Skeletal muscle satellite cell (primary cell): Measurements from ENCODE around the gene ASGR1.

Experiments
- H3K27me3 ChIP-seq: 2 replicates; pipeline ENCODE4 v1.7.0; 2013; ENCODE audit warnings: low read length; ENCODE audit not compliant: control insufficient read depth, insufficient read depth
- H3K36me3 ChIP-seq: 2 replicates; pipeline ENCODE4 v1.7.0; 2013; ENCODE audit warnings: mild to moderate bottlenecking, control low read depth, low read length; ENCODE audit not compliant: insufficient read depth
- H3K4me1 ChIP-seq: 2 replicates; pipeline ENCODE4 v1.7.0; 2013; ENCODE audit warnings: low read length; ENCODE audit not compliant: control insufficient read depth, insufficient read depth
- H3K4me2 ChIP-seq: 2 replicates; pipeline ENCODE4 v1.7.0; 2013; ENCODE audit warnings: mild to moderate bottlenecking, low read length
- H3K4me3 ChIP-seq: 2 replicates; pipeline ENCODE4 v1.7.0; 2013; ENCODE audit warnings: low read length
- H3K9ac ChIP-seq: 2 replicates; pipeline ENCODE4 v1.7.0; 2013; ENCODE audit warnings: mild to moderate bottlenecking, low read depth, low read length, moderate library complexity
- H3K9me3 ChIP-seq: replicated peaks from 2 replicates; pipeline ENCODE4 v1.7.0; 2013; ENCODE audit warnings: mild to moderate bottlenecking, control low read depth, low read length

Gene ASGR1

DNA sequence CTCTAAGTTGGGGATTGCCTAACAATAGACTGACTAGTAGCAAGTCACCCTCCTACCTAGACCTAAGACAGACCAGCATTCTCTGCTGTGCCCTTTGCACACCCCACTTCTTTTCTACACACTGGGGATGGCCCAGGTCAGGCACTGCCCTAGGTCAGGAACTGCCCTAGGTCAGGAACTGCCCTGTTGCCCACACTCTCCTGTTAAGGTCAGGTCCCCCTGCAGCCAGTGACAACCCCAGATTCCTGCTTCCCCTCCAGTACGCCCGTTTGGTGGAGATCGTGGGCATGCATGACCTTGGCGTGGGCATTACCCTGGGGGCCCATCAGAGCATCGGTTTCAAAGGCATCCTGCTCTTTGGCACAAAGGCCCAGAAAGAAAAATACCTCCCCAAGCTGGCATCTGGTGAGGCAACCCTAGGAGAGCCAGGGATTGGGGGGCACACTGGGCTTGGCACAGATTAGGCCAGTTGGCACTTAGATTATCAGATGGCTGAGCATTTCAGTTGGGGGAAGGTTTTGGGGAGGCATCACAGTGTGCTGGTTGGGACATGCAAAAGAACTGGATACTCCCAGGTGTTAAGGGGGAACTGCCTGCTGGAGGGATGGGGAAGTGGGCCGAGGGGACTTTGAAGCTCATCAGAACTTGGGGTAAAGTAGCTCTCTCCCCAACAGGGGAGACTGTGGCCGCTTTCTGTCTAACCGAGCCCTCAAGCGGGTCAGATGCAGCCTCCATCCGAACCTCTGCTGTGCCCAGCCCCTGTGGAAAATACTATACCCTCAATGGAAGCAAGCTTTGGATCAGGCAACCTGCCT lies 42.3 kb upstream of the ASGR1 start:
- Histone ChIP-seq H3K4me2 (peak overlapping the region; percentile 90), H3K9ac (peak overlapping the region; percentile 93), H3K27me3 (no peaks in the 10 kb centered on the region), H3K36me3 (peaks cover 40% of the 10 kb centered on the region), H3K4me1 (peaks cover 36% of the 10 kb centered on the region), H3K9me3 (no peaks in the 10 kb centered on the region), H3K4me3 (peak overlapping the region; percentile 95)

DNA sequence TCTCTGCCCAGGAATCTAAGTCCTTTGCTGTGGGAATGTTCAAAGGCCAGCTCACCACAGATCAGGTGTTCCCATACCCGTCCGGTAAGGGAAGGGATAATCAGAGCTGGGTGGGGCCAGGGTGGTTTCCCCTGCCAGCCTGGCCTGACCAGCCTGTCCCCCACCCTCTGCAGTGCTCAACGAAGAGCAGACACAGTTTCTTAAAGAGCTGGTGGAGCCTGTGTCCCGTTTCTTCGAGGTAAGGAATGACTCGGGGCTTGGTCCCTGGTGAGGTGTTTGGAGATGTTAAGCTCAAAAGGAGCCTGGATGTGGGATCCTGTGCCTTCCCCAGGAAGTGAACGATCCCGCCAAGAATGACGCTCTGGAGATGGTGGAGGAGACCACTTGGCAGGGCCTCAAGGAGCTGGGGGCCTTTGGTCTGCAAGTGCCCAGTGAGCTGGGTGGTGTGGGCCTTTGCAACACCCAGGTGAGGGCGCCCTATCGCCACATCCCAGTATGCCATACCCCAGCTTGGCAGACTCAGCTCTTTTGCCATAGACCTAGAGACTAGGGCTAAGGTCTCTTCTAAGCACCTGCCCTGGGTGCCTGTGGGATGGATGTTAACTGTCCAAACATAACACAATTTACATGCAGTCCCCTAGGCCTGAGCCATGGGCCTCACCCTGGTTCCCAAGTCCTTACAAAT lies 41.6 kb upstream of the ASGR1 start:
- peak overlapping the region; percentile 93 for H3K9ac ChIP-seq
- H3K4me3 ChIP-seq = peak overlapping the region; percentile 95
- H3K36me3 ChIP-seq = peaks cover 39% of the 10 kb centered on the region
- H3K9me3 ChIP-seq = no peaks in the 10 kb centered on the region
- peak overlapping the region; percentile 90 for H3K4me2 ChIP-seq
- H3K27me3 ChIP-seq = no peaks in the 10 kb centered on the region
- peaks cover 43% of the 10 kb centered on the region for H3K4me1 ChIP-seq

DNA sequence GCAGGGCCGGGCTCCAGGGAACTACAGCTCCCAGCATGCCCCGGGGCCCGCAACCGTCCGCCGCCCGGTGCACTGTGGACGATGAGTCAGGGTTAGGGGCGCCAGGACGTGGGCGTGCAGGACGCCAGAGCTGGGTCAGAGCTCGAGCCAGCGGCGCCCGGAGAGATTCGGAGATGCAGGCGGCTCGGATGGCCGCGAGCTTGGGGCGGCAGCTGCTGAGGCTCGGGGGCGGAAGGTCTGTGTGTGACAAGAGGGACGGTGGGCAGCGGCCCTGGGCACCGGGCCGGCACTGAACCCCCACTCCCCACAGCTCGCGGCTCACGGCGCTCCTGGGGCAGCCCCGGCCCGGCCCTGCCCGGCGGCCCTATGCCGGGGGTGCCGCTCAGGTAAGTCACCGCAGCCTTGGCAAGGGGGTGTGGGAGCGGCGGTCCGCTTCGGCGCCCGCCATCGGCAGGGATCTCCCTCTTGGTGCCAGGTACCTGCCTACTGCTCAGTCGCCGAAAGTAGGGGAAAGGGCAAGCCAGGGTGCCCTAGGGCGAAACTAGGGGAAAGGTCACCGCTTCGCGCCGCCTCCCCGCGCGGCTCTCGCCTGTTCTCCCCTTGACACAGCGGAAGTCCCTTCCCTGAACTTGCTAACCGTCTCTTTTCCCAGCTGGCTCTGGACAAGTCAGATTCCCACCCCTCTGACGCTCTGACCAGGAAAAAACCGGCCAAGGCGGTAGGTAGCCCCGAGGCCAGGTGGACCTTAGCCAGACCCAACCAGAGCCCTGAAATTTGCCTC lies 40.8 kb upstream of the ASGR1 start, which contains the start of the genes ACADVL and DLG4:
Gene ACADVL (plus strand): TSS at position 127 of the 781 bp plus-strand sequence. CDS start 47 bp downstream, at position 174.
Gene DLG4 (minus strand): TSS at position 25 of the 781 bp plus-strand sequence.
- Histone ChIP-seq H3K9ac (peak within 1 kb of the TSS; percentile 93), H3K4me1 (peaks cover 49% of the 10 kb centered on the region), H3K9me3 (no peaks in the 10 kb centered on the region), H3K4me3 (peak within 1 kb of the TSS; percentile 95), H3K27me3 (no peaks in the 10 kb centered on the region), H3K4me2 (peak within 1 kb of the TSS; percentile 90), H3K36me3 (peaks cover 38% of the 10 kb centered on the region)

DNA sequence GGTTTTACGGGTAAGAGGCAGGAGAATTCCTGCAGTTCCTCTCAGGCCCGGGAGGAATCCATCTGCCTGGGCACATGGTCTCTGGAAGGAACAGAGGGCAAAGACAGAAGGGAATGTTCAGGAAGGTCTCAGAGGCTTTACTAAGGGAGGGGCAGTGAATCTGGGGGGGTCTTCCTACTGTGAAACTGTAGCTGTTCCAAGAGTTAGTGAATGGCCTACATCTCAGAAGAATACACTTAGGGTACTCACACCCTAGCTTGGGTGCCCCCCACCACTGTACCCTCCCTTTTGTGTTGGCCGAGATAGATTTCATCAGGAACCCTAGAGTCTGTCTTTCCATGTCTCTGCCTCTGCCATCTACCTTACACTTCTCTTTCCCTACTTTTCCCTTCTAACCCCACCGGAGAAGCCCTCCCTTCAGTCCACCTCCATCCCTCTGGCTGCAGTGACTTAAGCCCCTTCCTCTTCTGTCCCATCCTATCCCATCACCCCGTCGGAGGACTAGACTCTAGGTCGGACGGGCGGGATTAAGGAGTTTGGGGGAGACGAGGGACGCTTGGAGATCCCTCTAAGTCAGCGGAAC lies 40.1 kb upstream of the ASGR1 start:
- H3K36me3 ChIP-seq = peaks cover 33% of the 10 kb centered on the region
- H3K9me3 ChIP-seq = no peaks in the 10 kb centered on the region
- H3K9ac ChIP-seq = peak overlapping the region; percentile 93
- peaks cover 52% of the 10 kb centered on the region for H3K4me1 ChIP-seq
- peak overlapping the region; percentile 90 for H3K4me2 ChIP-seq
- H3K4me3 ChIP-seq = peak overlapping the region; percentile 95
- no peaks in the 10 kb centered on the region for H3K27me3 ChIP-seq

DNA sequence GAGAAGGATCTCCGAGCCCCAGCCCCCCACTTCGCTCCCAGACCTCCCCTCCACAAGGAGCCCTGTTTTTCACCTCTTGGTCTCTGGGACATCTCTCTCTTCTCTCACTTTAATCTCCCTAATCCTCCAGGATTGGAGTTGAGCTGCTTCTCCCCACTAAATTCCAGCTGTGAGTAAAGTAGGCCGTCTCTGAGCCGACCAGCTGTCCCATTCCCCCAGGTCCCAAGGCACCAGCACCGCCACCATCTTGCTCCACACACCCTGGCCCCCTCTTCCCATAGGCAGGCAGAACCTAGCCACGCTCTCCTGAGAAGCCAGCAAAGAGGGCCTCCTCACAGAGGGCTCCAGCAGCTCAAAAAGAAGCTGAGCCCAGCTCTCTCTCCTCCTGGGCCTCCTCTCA lies 39.6 kb upstream of the ASGR1 start:
- H3K27me3 ChIP-seq = no peaks in the 10 kb centered on the region
- H3K4me3 ChIP-seq = no peak overlapping the region
- H3K9me3 ChIP-seq = no peaks in the 10 kb centered on the region
- peaks cover 27% of the 10 kb centered on the region for H3K36me3 ChIP-seq
- H3K9ac ChIP-seq = no peak overlapping the region
- H3K4me1 ChIP-seq = peaks cover 57% of the 10 kb centered on the region
- peak overlapping the region; percentile 90 for H3K4me2 ChIP-seq

DNA sequence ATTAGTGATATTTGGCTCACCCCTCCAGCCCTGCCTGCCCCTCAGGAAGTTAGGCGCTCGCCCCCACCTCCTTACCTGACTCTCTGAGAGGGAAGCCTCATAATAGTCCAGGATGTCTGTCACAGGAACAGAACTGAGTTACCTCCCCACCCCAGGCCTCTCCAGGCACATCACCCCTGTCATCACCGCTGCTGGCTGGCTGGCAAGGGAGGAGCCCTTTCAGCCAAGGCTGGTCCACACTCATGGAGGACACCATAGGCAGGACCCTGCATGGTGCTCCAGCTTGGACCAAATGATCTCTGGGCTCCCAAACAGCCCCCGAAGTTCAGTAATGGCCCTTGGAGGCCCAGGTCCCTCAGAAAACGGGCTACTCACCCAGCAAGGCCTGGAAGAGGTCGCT lies 39.0 kb upstream of the ASGR1 start:
- Histone ChIP-seq H3K27me3 (no peaks in the 10 kb centered on the region), H3K9me3 (no peaks in the 10 kb centered on the region), H3K4me3 (peak overlapping the region; percentile 66), H3K9ac (peak overlapping the region; percentile 73), H3K4me1 (peaks cover 60% of the 10 kb centered on the region), H3K4me2 (peak overlapping the region; percentile 78), H3K36me3 (peaks cover 22% of the 10 kb centered on the region)

DNA sequence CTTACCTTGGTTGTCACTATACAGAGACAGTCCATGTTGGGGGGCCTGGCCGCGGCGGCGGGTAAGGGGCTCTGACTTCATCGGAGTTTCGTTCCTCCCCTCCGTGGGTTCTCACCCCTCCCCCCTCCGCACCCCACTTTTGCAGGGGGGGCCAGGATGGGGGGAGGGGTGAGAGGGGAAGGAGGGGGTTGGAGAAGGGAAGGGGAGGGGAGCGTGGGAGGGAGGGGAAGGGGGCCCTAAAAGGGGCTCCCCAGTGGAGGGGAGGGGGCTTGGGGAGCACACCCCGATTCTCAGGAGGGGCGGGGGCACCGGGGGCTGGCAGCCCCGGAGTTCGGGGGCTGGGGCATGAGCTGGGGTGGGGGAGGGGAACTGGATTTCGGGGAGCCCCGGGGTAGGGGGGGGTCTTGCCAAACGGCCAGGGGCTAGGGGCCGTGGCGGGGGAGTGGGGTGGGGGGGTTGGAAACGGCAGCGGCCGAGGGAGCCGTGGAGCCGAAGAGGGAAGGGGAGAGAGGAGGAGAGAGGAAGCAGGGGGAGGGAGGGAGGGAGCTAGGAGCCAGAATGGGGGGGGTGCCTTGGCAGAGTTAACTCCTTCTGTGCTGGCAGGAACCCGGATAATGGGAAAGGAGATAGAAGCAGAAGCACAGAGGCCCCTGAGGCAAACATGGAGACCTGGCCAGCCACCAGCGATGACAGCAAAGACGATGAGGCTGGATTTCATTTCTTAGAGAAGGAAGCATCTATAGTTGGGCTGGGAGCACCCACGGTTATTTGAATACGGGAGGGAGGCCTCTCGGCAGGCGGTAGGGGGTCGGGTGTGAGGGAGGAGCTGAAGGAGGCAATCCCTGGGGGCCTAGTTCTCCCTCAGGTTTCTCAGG lies 38.2 kb upstream of the ASGR1 start:
- Histone ChIP-seq H3K4me2 (peak overlapping the region; percentile 88), H3K4me3 (peak overlapping the region; percentile 72), H3K4me1 (peaks cover 60% of the 10 kb centered on the region), H3K27me3 (no peaks in the 10 kb centered on the region), H3K9ac (peak overlapping the region; percentile 74), H3K9me3 (no peaks in the 10 kb centered on the region), H3K36me3 (peaks cover 13% of the 10 kb centered on the region)

DNA sequence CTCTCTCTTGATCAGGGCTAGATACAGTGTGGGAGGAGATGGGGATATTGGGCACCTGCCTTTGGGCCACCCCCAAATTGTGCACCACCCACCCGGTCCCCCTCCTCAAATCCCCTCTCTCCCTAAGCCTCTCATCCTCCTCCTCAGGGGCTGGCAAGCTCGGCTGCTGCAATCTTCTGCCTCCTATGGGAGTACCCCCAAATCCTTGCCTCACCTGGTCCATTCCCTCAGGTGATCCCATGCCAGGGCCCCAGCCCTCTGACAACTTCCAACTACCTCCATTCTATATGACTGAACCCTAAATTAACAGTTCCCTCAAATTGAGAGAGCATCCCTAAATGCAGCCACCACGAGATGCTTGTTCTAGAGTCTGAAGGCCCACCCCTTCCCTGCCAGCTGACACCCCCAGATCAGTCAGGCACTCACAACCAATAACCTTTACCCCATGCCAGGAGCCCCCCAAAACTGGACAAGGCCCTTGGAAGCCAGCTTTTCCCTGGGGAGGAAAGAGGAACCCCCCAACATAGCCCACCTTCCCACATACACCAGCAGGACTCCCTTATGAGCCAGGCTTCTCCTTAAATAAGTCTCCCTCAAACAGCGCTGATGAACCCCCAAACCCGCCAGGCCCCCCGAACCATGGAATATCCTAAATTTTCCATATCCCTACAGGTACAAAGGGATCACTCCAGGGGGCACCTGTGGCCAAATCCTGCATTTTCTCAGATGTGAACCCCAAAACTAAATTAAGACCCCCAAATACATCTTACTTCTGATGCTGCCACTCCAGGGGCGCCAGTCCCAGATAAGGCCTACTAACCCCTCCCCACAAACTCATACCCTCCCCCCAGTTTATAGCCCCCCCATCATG lies 37.3 kb upstream of the ASGR1 start:
- Histone ChIP-seq H3K36me3 (peaks cover 5% of the 10 kb centered on the region), H3K9ac (peak overlapping the region; percentile 74), H3K4me1 (peaks cover 57% of the 10 kb centered on the region), H3K4me3 (peak overlapping the region; percentile 72), H3K9me3 (no peaks in the 10 kb centered on the region), H3K27me3 (no peaks in the 10 kb centered on the region), H3K4me2 (peak overlapping the region; percentile 88)

DNA sequence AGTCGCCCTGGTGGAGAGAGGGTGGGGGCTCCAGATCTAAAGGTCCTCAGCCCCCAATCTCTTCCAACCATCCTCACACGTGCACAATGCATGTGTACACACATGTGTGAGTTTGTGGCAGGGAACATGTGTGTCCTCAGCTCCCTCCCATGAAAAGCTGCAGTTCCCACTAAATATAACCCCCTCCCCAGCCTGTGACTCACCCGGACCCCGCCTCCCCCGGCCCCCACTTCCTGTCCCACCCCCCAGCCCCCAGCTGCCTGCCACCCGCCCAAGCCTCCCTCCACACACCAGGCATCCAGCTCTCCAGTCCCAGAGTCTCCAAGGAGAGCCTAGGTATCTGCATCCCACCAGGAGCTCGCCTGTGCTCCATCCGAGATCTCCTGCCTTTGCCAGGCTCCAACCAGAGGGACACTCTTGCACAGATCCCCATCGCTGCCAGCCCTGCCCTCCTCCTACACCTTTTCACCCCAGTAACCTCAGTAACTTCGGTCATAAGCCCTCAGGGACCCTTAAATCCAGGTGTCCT lies 36.5 kb upstream of the ASGR1 start:
- H3K4me3 ChIP-seq = peak overlapping the region; percentile 72
- H3K27me3 ChIP-seq = no peaks in the 10 kb centered on the region
- no peaks in the 10 kb centered on the region for H3K9me3 ChIP-seq
- H3K4me1 ChIP-seq = peaks cover 50% of the 10 kb centered on the region
- peak overlapping the region; percentile 74 for H3K9ac ChIP-seq
- H3K36me3 ChIP-seq = no peaks in the 10 kb centered on the region
- peak overlapping the region; percentile 88 for H3K4me2 ChIP-seq
